ENCODE measurements around the gene KCNIP1.
A peak's percentile ranks its signal among the peaks of the same experiment; 100 is the strongest.

Gene KCNIP1

DNA sequence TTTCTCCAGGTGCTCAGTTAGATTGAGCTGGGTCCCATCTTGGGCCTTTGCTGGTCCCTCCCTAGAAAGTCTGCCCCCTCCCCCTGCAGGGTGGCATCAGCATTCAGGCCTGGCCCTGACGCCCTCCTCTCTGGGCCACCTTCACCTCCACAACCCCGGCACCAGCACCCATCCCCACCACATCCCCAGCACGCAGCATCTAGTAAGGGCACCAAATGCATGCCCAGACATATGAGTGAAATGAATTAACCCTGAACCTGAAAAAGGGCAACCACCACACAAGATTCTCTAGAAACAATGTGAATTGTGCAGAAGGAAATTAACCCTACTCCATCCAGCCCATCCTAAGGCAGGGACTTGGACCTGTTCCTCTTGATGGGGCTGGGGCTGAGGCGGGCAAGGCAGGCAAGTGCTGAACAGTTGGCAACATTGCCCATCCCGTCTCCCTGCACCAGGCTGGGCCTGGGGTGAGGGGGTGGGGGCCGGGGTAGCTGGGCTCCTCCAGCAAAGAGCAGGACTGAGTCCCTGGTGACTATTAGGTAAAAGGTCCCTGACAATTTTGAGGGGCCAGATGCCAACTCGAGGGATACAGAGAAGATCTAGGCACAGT, 125.9 kb downstream of the KCNIP1 start:
- DNase-seq (ENCODE audit: low spot score) = no peak

DNA sequence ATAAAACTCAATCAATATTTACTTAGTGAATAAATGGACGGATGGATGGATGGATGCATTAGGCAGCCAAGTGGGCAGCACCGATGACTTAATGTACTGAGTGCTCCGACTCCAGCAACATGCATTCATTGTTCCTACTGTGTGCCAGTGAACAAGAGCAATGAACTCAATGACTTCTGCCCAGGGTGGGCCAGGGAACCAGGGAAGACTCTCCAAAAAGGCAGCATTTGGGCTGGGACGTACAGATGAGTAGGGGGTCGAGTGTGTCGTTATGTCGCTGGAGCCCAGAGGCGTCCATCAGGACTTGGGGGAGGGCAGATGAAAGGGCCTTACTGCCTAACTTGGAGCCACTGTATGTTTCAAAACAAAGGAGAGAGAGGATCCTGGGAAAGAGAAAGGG, 126.4 kb downstream of the KCNIP1 start:
- DNase-seq (ENCODE audit: low spot score) = no peak

GRCh38 chr5:170630711-170631141, 126.9 kb downstream of the KCNIP1 start:
- no peak for DNase-seq (ENCODE audit: low spot score)

DNA sequence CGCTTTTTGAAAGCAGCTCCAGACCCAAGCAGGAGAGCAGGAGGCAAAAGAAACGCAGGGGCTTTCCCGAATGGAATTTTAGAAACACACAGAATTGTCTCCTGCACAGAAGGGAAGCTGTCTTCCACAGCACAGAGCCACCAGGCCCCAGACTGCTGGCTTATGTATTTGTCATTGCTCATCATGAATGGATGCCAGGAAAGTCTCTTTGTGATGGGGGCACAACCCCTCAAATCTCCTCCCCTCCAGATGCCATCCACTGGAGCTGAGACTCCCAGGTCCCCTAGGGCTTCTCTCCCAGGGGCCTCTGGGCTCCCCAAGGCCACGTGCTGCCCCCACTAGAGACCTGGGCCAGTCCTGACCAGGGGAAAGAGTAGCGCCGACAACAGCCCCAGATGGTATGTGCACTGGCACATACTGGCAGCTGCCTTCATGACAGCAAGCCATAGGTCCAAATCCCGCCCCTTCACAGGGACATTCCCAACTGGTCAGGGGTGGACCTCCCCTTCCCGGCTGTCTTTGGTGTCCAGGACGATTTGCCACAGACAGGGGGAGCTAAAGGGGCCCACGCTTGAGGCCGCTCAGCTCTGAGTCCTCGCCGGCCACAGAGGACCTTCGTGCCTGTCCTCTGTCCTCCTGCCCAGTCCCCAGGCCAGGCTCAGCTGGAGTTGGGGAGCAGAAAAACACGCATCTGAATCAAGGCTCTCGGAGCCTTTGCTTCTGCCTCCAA, 127.8 kb downstream of the KCNIP1 start:
- DNase-seq (ENCODE audit: low spot score) = peak; percentile 71

DNA sequence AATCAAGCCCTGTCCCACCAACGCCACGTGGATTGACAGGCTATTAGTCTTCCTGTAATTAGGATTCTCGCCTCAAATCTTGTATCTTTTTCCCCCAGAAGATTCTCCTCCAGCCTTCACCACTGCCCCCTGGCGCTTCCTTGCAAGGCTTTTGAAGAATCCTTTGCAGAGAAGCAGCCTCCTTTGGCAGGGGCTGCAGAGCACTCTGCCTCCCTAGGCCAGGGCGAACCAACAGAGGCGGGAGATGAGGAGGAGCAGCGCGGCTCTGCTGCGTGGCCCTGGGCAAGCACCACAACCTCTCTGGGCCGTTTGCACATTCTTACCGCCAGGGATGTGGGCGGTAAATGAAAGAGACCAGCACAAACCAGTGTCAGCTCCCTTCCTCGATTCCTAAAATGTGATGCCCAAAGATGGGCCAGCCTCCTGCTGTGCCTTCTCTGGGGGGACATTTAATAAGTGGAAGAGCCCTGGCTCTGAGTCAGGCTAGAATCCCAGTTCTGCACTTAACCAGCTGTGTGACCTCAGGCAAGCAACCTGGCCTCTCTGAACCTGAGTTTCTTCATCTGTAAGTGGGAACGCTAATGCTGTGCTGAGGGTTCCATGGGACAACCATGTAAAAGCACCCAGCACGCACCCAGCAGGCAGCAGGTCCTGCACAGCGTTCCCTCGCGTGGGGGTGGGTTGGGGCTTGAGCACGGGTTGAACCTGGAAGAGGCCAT, 128.6 kb downstream of the KCNIP1 start:
- DNase-seq (ENCODE audit: low spot score) = peak; percentile 32

DNA sequence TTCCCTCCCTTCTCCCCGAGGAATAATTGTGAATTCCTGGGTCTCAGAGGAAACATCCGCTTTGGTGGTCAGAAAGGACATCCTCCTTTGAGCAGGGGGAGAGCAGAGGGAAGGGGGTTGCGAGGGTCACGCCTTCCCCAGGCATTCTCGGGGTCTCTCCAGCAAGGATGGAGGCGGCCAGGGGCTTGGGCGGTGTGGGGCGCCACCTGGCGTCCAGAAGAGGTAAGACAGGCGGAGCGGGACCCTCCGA, 129.1 kb downstream of the KCNIP1 start:
- peak; percentile 79 for DNase-seq (ENCODE audit: low spot score)

- peak; percentile 80 for DNase-seq (ENCODE audit: low spot score)
Observed at GRCh38 chr5:170633235-170634081, 129.6 kb downstream of the KCNIP1 start.

DNA sequence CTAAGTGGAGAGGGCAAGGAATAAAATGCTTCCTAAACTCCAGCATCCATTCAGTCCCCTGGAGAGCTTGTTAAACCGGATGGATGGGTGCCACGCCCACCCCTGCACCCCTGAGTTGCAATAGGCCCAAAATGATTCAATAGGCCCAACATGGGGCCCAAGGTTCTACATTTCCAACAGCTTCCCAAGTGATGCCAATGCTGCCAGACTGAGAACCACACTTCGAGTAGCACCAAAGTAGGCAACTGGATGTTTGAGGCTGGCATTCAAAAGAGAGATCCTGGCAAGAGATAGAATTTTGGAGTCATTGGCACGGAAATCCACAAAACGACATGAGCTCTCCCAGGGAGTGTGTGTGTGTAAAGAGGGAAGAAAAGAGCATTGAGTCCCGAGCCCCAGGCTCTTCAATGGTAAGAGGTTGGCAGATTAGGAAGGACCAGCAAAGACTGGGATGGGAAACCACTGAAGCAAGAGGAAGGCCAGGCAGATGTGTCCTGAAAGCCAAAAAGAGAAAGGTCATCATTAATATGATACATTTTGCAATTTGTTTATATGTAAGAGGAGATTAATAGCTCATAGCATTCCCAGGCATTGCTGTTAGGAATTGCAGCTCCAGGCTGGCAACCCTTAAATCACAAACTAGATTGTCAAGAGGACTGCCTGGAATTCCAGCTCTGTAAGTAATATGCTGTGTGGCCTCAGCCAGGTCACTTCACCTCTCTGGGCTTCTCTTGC, 130.6 kb downstream of the KCNIP1 start:
- no peak for DNase-seq (ENCODE audit: low spot score)

- no peak for DNase-seq (ENCODE audit: low spot score)
Observed at GRCh38 chr5:170635706-170636105, 131.9 kb downstream of the KCNIP1 start.

DNA sequence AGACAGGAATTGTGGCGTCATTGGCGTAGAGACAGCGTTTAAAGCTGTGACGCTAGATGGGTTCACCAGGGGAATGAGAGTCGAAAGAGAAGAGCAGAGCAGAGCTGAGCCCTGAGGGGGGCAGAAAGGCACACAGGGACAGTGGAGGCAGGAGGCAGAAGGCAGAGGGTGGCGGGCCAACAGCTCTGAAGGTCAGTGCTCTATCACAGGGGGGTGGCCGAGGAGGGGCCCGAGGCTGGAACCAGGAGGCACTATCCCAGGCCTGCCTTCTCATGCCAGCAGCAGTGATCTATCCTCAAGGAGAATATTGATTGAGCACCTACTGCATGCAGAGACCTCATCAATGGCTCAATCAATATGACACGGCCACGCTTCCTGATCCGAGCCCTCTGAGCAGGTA, 132.4 kb downstream of the KCNIP1 start:
- DNase-seq (ENCODE audit: low spot score) = no peak

GRCh38 chr5:170636801-170637477, 133.1 kb downstream of the KCNIP1 start:
- DNase-seq (ENCODE audit: low spot score) = no peak

DNA sequence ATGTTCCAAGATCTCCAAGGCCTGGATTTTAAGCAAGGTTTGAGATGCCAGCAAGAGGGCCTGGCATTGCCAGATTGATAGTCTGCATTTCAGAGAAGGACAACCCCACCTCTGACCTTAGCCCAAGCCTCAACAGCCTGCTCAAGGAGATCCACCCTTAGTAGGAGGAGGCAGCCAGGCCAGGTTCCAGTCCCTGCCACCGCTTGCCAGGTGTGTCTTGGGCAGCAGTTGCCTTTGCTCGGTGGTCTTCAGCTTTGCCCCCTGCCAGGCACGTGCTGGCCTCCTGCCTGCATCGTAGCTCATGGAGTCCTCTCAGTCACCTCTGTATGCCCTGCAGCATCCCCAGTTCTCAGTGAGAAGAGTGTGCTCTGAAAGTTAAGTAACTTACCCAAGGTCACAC, 134.2 kb downstream of the KCNIP1 start:
- no peak for DNase-seq (ENCODE audit: low spot score)

- peak; percentile 85 for DNase-seq (ENCODE audit: low spot score)
Observed at GRCh38 chr5:170638454-170639220, 134.8 kb downstream of the KCNIP1 start.

DNA sequence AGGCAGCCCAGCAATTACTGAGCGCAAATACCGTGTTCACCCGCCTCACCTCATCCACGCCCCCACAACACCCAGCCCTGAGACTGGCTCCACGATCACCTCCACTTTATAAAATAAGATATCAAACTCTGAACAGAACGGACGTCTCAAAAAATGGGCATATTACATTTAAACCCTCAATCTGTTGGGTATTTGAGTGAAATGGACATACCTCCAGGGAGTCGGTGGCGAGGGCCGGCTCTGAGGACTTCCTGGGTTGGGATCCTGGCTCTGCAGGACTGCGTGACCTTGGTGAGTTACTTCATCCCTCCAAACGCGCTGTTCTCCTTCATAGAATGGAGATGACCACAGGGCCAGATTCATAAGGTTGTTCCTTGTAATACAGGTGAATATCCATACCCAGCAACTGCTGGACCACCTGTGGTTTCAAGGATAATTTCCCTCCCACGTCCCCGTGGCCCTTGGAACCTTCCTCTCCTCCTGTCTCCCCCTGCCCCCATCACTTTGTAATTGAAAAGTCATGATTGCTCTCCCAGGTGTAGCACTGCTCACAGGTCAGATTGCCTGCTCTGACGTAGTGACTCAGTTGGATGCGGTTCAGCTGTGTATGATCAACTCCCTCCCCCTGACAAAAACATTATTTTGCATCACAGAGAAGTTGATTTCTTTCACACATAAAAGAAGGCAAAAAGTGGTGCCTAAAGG, 135.6 kb downstream of the KCNIP1 start:
- no peak for DNase-seq (ENCODE audit: low spot score)

DNA sequence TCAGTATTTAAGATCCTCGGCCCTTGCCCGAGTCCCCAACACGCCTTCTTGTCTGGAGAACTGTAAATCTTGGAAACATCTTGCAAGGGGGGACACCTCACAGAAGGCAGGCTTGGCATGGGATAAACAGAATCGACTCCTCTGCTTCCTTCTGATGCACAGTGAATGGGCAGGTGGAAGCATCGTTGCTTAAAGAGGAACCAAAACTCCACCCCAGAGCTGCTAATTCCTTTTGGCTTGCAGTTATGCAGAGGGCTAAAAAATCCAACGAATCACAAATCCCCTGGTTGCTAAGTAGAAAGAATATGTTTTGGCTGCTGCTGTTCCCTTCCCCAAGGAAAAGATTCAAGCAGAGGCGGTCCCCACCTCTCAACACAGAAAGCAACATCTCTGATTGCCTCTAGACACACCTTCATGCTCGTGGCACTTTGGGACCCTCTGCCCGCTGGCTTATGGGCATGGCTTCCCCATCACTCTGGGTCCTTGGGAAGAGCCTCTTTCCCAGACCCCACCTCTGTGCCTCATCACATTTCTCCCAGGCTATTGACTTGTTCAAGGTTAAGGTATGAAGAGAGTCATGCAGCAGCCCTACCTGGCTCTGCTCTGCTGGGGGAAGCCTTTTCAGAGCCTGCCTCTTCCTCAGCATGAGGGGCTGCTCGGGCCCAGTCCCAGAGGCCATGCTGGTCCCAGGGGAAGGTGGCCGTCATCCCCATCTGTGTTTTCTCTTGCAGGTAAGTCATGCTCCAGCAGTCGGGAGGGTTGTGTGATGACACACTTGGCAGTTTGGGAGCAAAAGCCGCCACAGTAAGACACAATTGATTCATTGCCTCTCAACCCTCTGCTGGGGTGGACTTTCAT, 137.1 kb downstream of the KCNIP1 start:
- DNase-seq (ENCODE audit: low spot score) = no peak

GRCh38 chr5:170641589-170642031, 137.8 kb downstream of the KCNIP1 start:
- DNase-seq (ENCODE audit: low spot score) = no peak

- no peak for DNase-seq (ENCODE audit: low spot score)
Observed at GRCh38 chr5:170642066-170642735, 138.4 kb downstream of the KCNIP1 start.

DNA sequence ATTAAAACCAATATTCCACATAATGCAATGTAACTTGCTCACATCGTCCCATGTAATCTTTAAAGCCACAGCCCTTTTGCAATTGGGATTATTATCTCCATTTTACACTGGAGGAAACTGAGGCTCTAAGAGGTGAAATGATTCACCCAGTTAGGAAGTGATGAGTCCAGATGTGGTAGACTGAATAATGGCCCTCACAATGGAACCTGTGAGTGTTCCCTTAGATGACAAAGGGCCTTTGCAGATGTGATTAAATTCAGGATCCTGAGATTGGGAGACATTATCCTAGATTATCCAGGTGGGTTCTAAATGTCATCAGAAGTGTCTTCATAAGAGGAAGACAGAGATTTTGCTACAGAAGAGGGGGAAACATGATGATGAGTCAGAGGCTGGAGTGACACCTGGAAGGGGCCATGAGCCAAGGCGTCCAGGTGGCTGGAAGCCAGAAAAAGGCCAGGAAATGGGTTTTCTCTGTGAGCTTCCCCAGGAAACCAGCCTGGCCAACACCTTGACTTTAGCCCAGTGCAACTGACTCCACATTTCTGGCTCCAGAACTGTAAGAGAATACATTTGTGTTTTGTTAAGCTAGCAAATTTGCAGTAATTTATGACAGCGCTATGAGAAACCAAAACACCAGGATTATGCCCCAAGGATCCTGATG, 139.1 kb downstream of the KCNIP1 start:
- DNase-seq (ENCODE audit: low spot score) = no peak
